HepG2 (cell line): Measurements from ENCODE around the gene ZSCAN20. TPM values are rescaled to one million over a fixed set of nuclear protein-coding genes. Genes with fewer than 3 reads are reported as not detected.
A peak's percentile ranks its signal among the peaks of the same experiment; 100 is the strongest.

Experiments
- KLF12 ChIP-seq: sonication (generic); formaldehyde crosslinking; IDR thresholded peaks from 2 replicates; pipeline ENCODE4 v1.4.0; 2020; ENCODE audit warnings: missing genetic modification reagents, borderline replicate concordance
- LCORL ChIP-seq, 2 experiments: fragments of 450-650 bp in 1 of 2; sonication (generic) in 1 of 2; formaldehyde crosslinking in 1 of 2; IDR thresholded peaks; 2 replicates each; pipeline versions ENCODE4 v1.5.0 to v1.6.1; 2017 to 2020; ENCODE audit warnings: antibody characterized with exemption in 1 of 2, missing genetic modification reagents in 1 of 2
- MAZ ChIP-seq, 2 experiments: sonication (generic) in 1 of 2; formaldehyde crosslinking in 1 of 2; IDR thresholded peaks; 2 replicates each; pipeline versions ENCODE4 v1.5.0 to v1.6.1; 2012 to 2020; ENCODE audit warnings: low read depth in 2 of 2, mild to moderate bottlenecking in 2 of 2, borderline replicate concordance in 1 of 2, improper control_type of control experiment in 1 of 2, low read length in 1 of 2, missing genetic modification reagents in 1 of 2, moderate library complexity in 1 of 2
- REXO4 ChIP-seq: sonication (generic); formaldehyde crosslinking; IDR thresholded peaks from 2 replicates; pipeline ENCODE4 v1.8.0; 2022; ENCODE audit warnings: missing genetic modification reagents, mild to moderate bottlenecking, borderline replicate concordance
- SNRNP70 ChIP-seq: fragments of 200-400 bp; formaldehyde crosslinking; IDR thresholded peaks from 2 replicates; pipeline ENCODE4 v1.6.1; 2017; ENCODE audit warnings: mild to moderate bottlenecking, low read depth, low read length, moderate library complexity
- SSRP1 ChIP-seq: IDR thresholded peaks from 2 replicates; pipeline ENCODE4 v1.6.1; 2016; ENCODE audit warnings: control low read depth
- TOE1 ChIP-seq: sonication (generic); formaldehyde crosslinking; IDR thresholded peaks from 2 replicates; pipeline ENCODE4 v1.4.0; 2020; ENCODE audit warnings: mild to moderate bottlenecking, missing genetic modification reagents
- ZMYM2 ChIP-seq: sonication (generic); formaldehyde crosslinking; IDR thresholded peaks from 2 replicates; pipeline ENCODE4 v1.8.0; 2022; ENCODE audit warnings: mild to moderate bottlenecking, missing genetic modification reagents
- ZMYM4 ChIP-seq: sonication (generic); formaldehyde crosslinking; IDR thresholded peaks from 2 replicates; pipeline ENCODE4 v1.8.1; 2023; ENCODE audit warnings: mild to moderate bottlenecking, missing genetic modification reagents
- ZNF280B ChIP-seq: sonication (generic); formaldehyde crosslinking; IDR thresholded peaks from 2 replicates; pipeline ENCODE4 v1.5.0; 2020; ENCODE audit warnings: missing genetic modification reagents, mild to moderate bottlenecking, borderline replicate concordance
- ZNF34 ChIP-seq: sonication (generic); formaldehyde crosslinking; IDR thresholded peaks from 2 replicates; pipeline ENCODE4 v1.4.0; 2020; ENCODE audit warnings: mild to moderate bottlenecking, missing genetic modification reagents, borderline replicate concordance
- ZNF362 ChIP-seq: sonication (generic); formaldehyde crosslinking; IDR thresholded peaks from 2 replicates; pipeline ENCODE4 v1.4.0; 2020; ENCODE audit warnings: missing genetic modification reagents, mild to moderate bottlenecking, borderline replicate concordance
- ZNF577 ChIP-seq: sonication (generic); formaldehyde crosslinking; IDR thresholded peaks from 2 replicates; pipeline ENCODE4 v1.4.0; 2020; ENCODE audit warnings: mild to moderate bottlenecking, low read depth, missing genetic modification reagents, borderline replicate concordance
- ZSCAN29 ChIP-seq: sonication (generic); formaldehyde crosslinking; conservative IDR thresholded peaks from 2 replicates; pipeline ENCODE4 v1.4.0; 2020; ENCODE audit warnings: mild to moderate bottlenecking, missing genetic modification reagents
- polyA plus RNA-seq, 8 experiments: library from polyadenylated mRNA; depleted of rRNA in 3 of 8; stranded (reverse) in 7 of 8; unstranded in 1 of 8; fragments of >200 nt; fragmentation: Illumina TruSeq in 4 of 8; extraction: Trizol in 4 of 8; gene quantifications; 2 replicates each; pipeline versions ENCODE4 v1.2.1 to v1.2.3, GENCODE V29; 2011 to 2016; ENCODE audit warnings: low read depth in 4 of 8, missing spikeins in 1 of 8, mixed read lengths in 1 of 8; ENCODE audit not compliant: insufficient read depth in 1 of 8
- total RNA-seq, 5 experiments: library from RNA; depleted of rRNA; stranded (reverse); fragments of >200 nt; fragmentation: Illumina TruSeq; extraction: Trizol; gene quantifications; 2 replicates each; pipeline ENCODE4 v1.2.3, GENCODE V29; 2016; ENCODE audit warnings: low read depth in 1 of 5
- TF ChIP-seq, protein P1 (sequence below): sonication (generic); formaldehyde crosslinking; IDR thresholded peaks from 2 replicates; pipeline ENCODE4; 2020; ENCODE audit warnings: missing genetic modification reagents, mild to moderate bottlenecking, borderline replicate concordance
- TF ChIP-seq, protein P2 (sequence below): sonication (generic); formaldehyde crosslinking; conservative IDR thresholded peaks from 2 replicates; pipeline ENCODE4 v1.5.0; 2020; ENCODE audit warnings: missing genetic modification reagents
- TF ChIP-seq, protein P3 (sequence below): sonication (generic); formaldehyde crosslinking; IDR thresholded peaks from 2 replicates; pipeline ENCODE4 v1.4.0; 2020; ENCODE audit warnings: mild to moderate bottlenecking, missing genetic modification reagents

The ZSCAN20 gene
- total and polyA plus RNA-seq, 2 of the 13 experiments (the other 11 are each of a cell fraction or from before 2014, with no cell fraction given) = 1.1 to 2.8 TPM

DNA sequence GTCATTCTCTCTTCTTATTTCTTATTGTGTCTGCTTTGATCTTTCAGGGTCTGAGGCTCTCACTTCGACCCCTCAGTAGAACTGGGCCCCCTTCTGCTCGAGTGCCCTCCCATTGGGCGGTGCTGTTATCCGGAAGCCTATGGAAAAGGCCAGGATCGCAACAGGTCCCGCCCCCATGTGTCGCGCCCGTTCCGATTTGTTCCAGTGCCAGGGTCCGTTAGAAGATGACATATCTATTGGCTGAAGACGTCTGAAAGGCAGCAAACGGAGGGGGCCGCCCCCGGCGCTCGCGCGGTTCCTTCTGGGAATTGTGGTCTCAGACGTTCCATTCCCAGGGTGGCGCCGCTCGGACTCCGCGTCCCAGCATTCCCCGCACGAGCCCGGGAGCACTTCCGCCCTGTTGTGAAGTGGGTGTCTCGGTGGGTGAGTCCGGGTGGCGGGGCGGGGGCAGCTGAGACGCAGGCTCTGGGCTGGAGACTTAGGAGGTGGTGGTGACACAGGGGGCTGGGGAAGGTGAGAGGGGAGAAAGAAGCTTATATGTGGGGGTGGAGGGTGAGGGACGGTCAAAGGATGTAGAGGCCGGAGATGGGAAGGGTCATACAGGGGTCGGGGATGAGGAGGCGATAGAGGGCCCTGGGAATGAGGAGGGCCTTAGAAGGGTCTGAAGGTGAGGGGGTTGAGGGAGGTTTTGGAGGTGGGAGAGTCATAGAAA lies at the start of gene ZSCAN20 (continued):
- TF ChIP-seq LCORL (IDR thresholded peaks at IDR 0.05) (no peak), LCORL (CRISPR knock-in tag; IDR thresholded peaks at IDR 0.05) (no peak), ZNF577 (CRISPR knock-in tag) (peak; percentile 71; the same call in 1 of the 2 replicates), ZMYM4 (peak; percentile 40; the same call in 1 of the 2 replicates), MAZ (IDR thresholded peaks at IDR 0.05; ENCODE audit: borderline replicate concordance, low read depth, low read length) (peak; percentile 94), MAZ (CRISPR knock-in tag; IDR thresholded peaks at IDR 0.05; ENCODE audit: low read depth) (no peak), ZMYM2 (no peak), ZSCAN29 (no peak), ZNF362 (CRISPR knock-in tag) (peak; percentile 22; the same call in 1 of the 2 replicates), ZNF34 (CRISPR knock-in tag) (0 out of 2 replicates have a peak, but pooled peaks have one; percentile 66), KLF12 (no peak), ZNF280B (CRISPR knock-in tag) (no peak; the same call in 1 of the 2 replicates), SSRP1 (no peak), TOE1 (CRISPR knock-in tag) (no peak), REXO4 (CRISPR knock-in tag) (no peak), SNRNP70 (no peak)
- TF ChIP-seq, protein P1, sequence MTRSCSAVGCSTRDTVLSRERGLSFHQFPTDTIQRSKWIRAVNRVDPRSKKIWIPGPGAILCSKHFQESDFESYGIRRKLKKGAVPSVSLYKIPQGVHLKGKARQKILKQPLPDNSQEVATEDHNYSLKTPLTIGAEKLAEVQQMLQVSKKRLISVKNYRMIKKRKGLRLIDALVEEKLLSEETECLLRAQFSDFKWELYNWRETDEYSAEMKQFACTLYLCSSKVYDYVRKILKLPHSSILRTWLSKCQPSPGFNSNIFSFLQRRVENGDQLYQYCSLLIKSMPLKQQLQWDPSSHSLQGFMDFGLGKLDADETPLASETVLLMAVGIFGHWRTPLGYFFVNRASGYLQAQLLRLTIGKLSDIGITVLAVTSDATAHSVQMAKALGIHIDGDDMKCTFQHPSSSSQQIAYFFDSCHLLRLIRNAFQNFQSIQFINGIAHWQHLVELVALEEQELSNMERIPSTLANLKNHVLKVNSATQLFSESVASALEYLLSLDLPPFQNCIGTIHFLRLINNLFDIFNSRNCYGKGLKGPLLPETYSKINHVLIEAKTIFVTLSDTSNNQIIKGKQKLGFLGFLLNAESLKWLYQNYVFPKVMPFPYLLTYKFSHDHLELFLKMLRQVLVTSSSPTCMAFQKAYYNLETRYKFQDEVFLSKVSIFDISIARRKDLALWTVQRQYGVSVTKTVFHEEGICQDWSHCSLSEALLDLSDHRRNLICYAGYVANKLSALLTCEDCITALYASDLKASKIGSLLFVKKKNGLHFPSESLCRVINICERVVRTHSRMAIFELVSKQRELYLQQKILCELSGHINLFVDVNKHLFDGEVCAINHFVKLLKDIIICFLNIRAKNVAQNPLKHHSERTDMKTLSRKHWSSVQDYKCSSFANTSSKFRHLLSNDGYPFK (CRISPR knock-in tag) = peak; percentile 67; the same call in 1 of the 2 replicates
- TF ChIP-seq, protein P2, sequence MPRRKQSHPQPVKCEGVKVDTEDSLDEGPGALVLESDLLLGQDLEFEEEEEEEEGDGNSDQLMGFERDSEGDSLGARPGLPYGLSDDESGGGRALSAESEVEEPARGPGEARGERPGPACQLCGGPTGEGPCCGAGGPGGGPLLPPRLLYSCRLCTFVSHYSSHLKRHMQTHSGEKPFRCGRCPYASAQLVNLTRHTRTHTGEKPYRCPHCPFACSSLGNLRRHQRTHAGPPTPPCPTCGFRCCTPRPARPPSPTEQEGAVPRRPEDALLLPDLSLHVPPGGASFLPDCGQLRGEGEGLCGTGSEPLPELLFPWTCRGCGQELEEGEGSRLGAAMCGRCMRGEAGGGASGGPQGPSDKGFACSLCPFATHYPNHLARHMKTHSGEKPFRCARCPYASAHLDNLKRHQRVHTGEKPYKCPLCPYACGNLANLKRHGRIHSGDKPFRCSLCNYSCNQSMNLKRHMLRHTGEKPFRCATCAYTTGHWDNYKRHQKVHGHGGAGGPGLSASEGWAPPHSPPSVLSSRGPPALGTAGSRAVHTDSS (CRISPR knock-in tag) = no peak
- TF ChIP-seq, protein P3, sequence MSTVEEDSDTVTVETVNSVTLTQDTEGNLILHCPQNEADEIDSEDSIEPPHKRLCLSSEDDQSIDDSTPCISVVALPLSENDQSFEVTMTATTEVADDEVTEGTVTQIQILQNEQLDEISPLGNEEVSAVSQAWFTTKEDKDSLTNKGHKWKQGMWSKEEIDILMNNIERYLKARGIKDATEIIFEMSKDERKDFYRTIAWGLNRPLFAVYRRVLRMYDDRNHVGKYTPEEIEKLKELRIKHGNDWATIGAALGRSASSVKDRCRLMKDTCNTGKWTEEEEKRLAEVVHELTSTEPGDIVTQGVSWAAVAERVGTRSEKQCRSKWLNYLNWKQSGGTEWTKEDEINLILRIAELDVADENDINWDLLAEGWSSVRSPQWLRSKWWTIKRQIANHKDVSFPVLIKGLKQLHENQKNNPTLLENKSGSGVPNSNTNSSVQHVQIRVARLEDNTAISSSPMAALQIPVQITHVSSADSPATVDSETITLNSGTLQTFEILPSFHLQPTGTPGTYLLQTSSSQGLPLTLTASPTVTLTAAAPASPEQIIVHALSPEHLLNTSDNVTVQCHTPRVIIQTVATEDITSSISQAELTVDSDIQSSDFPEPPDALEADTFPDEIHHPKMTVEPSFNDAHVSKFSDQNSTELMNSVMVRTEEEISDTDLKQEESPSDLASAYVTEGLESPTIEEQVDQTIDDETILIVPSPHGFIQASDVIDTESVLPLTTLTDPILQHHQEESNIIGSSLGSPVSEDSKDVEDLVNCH (CRISPR knock-in tag) = 0 out of 2 replicates have a peak, but pooled peaks have one; percentile 54
